DND-41 (cell line): ENCODE measurements around the gene KAT2B.

ENCODE experiments used
- ATAC-seq: fragments of 200-7000 bp; cut with Tn5 transposase; 3 replicates; pipeline ENCODE4 v1.9.1; 2021; ENCODE audit warnings: low read depth; ENCODE audit not compliant: insufficient read depth
- DNase-seq: peaks from one replicate; pipeline ENCODE4 v3.0.0-alpha.2; 2020
- H2AFZ ChIP-seq: 2 replicates; pipeline ENCODE4 v1.6.0; 2012; ENCODE audit warnings: low read depth, low read length
- H3K27ac ChIP-seq: 2 replicates; pipeline ENCODE4 v1.5.1; 2012; ENCODE audit warnings: low read length, inconsistent platforms
- H3K27me3 ChIP-seq: fragments of 200-600 bp; sonication (generic); 2 replicates; pipeline ENCODE4 v1.6.0; 2012; ENCODE audit warnings: low read length, mild to moderate bottlenecking, inconsistent platforms; ENCODE audit not compliant: insufficient read depth, poor library complexity
- H3K36me3 ChIP-seq: 2 replicates; pipeline ENCODE4 v1.5.1; 2012; ENCODE audit warnings: low read length, inconsistent platforms; ENCODE audit not compliant: insufficient read depth
- H3K4me1 ChIP-seq: 2 replicates; pipeline ENCODE4 v1.5.1; 2012; ENCODE audit warnings: mild to moderate bottlenecking, low read length; ENCODE audit not compliant: insufficient read depth
- H3K4me2 ChIP-seq: 2 replicates; pipeline ENCODE4 v1.6.0; 2012; ENCODE audit warnings: mild to moderate bottlenecking, moderate library complexity, low read length, inconsistent platforms; ENCODE audit not compliant: insufficient read depth
- H3K4me3 ChIP-seq, 2 experiments: fragments of 200-600 bp in 1 of 2; shearing (Covaris generic) in 1 of 2; 2 replicates each; pipeline ENCODE4 v1.5.1; 2012 to 2016; ENCODE audit warnings: inconsistent platforms in 2 of 2, low read length in 2 of 2, mild to moderate bottlenecking in 2 of 2, low read depth in 1 of 2, moderate library complexity in 1 of 2
- H3K79me2 ChIP-seq: 2 replicates; pipeline ENCODE4 v1.6.0; 2012; ENCODE audit warnings: low read length, inconsistent platforms; ENCODE audit not compliant: insufficient read depth
- H3K9ac ChIP-seq: 2 replicates; pipeline ENCODE4 v1.6.0; 2012; ENCODE audit warnings: low read depth, mild to moderate bottlenecking, inconsistent platforms, low read length, moderate library complexity
- H3K9me3 ChIP-seq: 2 replicates; pipeline ENCODE4 v1.5.1; 2012; ENCODE audit warnings: low read length, moderate library complexity, mild to moderate bottlenecking, inconsistent platforms; ENCODE audit not compliant: insufficient read depth, severe bottlenecking
- H4K20me1 ChIP-seq: 2 replicates; pipeline ENCODE4 v1.6.0; 2012; ENCODE audit warnings: low read length; ENCODE audit not compliant: insufficient read depth
- CTCF ChIP-seq: IDR thresholded peaks from 2 replicates; pipeline ENCODE4 v1.5.1; 2012; ENCODE audit warnings: borderline replicate concordance, low read length, moderate library complexity, mild to moderate bottlenecking; ENCODE audit not compliant: poor library complexity, severe bottlenecking; ENCODE audit errors: extremely low read depth
- EZH2 ChIP-seq: IDR thresholded peaks from 3 replicates; pipeline ENCODE4 v1.6.1; 2012; ENCODE audit warnings: borderline replicate concordance, low read depth, mild to moderate bottlenecking, moderate library complexity, low read length, inconsistent platforms; ENCODE audit not compliant: severe bottlenecking

Gene KAT2B

GRCh38 chr3:20182206-20182605, 142.0 kb downstream of the KAT2B start:
- H3K9ac ChIP-seq, result no peak overlapping the region
- peaks cover 62% of the 10 kb centered on the region for H3K36me3 ChIP-seq
- no peak for ATAC-seq
- H3K27me3 ChIP-seq, result no peaks in the 10 kb centered on the region
- TF ChIP-seq EZH2 (no peak), CTCF (no peak)
- no peak overlapping the region for H3K27ac ChIP-seq
- no peak overlapping the region for H3K4me3 ChIP-seq
- H3K4me2 ChIP-seq, result no peak overlapping the region
- peaks cover 28% of the 10 kb centered on the region for H3K4me1 ChIP-seq
- no peaks in the 10 kb centered on the region for H3K9me3 ChIP-seq
- no peaks in the 10 kb centered on the region; the same call in 1 of the 2 replicates for H4K20me1 ChIP-seq
- peaks cover 43% of the 10 kb centered on the region for H3K79me2 ChIP-seq
- DNase-seq, result no peak
- no peak overlapping the region for H2AFZ ChIP-seq

GRCh38 chr3:20185331-20185678, 145.1 kb downstream of the KAT2B start:
- Histone ChIP-seq H3K27ac (peak overlapping the region; percentile 92), H3K36me3 (peaks cover 32% of the 10 kb centered on the region)
- ATAC-seq, result peak; percentile 39

GRCh38 chr3:20185679-20186599, 145.7 kb downstream of the KAT2B start, which contains the start of gene SGO1:
TSS of gene SGO1 (minus strand) at chr3:20186206. CDS start at chr3:20184027, 2,179 bp downstream.
- peaks cover 33% of the 10 kb centered on the region for H3K4me1 ChIP-seq
- H3K4me2 ChIP-seq, result peak within 1 kb of the TSS; percentile 86
- H3K9me3 ChIP-seq, result no peaks in the 10 kb centered on the region
- peak; percentile 92 for ATAC-seq
- H3K27ac ChIP-seq, result peak within 1 kb of the TSS; percentile 92
- DNase-seq, result peak; percentile 98
- H3K9ac ChIP-seq, result peak within 1 kb of the TSS; percentile 79
- H3K27me3 ChIP-seq, result peaks cover 3% of the 10 kb centered on the region
- no peak for TF ChIP-seq EZH2
- TF ChIP-seq CTCF, result peak; percentile 18
- peak within 1 kb of the TSS; percentile 77 to 78 for H3K4me3 ChIP-seq
- H3K79me2 ChIP-seq, result peaks cover 40% of the 10 kb centered on the region
- peak within 1 kb of the TSS; percentile 89 for H2AFZ ChIP-seq
- peaks cover 26% of the 10 kb centered on the region for H3K36me3 ChIP-seq
- H4K20me1 ChIP-seq, result no peaks in the 10 kb centered on the region

More at GRCh38 chr3:20185331-20185678, 145.1 kb downstream of the KAT2B start:
- Histone ChIP-seq H3K4me3 (peak overlapping the region; percentile 77 to 78), H2AFZ (peak overlapping the region; percentile 89), H3K27me3 (peaks cover 3% of the 10 kb centered on the region), H3K4me1 (peaks cover 33% of the 10 kb centered on the region), H3K9ac (peak overlapping the region; percentile 79), H3K9me3 (no peaks in the 10 kb centered on the region), H3K79me2 (peaks cover 43% of the 10 kb centered on the region), H4K20me1 (no peaks in the 10 kb centered on the region), H3K4me2 (peak overlapping the region; percentile 86)
- peak; percentile 39 for DNase-seq
- no peak for TF ChIP-seq CTCF
- no peak for TF ChIP-seq EZH2
